Measurements from ENCODE around the gene SND1. TPM values are rescaled to one million over a fixed set of nuclear protein-coding genes. Genes with fewer than 3 reads are reported as not detected.

Gene SND1
- total RNA-seq, 6 experiments from 2014 or later = 217 to 259 (median 247) TPM

DNA sequence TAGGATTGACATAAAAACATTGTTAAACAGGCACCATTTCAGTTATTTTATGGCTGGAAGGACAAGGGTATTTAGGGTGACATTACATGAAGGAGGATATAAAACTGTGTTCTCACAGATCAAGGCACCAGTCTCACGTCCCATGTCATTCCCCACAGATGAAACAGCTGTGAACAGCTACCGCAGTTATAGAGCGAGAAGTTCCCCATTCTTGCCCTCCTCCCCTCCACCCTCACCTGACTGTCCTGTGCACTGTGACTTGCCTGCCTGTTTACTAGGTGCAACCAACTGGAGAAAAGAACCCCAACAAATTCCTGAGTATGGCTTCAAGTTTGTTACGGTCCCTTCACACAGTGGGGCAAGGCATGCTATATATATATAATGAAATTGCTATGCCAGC lies 141.6 kb downstream of the SND1 start:
- H3K27ac Mint-ChIP-seq = no peak overlapping the region
- TF ChIP-seq, protein P1, sequence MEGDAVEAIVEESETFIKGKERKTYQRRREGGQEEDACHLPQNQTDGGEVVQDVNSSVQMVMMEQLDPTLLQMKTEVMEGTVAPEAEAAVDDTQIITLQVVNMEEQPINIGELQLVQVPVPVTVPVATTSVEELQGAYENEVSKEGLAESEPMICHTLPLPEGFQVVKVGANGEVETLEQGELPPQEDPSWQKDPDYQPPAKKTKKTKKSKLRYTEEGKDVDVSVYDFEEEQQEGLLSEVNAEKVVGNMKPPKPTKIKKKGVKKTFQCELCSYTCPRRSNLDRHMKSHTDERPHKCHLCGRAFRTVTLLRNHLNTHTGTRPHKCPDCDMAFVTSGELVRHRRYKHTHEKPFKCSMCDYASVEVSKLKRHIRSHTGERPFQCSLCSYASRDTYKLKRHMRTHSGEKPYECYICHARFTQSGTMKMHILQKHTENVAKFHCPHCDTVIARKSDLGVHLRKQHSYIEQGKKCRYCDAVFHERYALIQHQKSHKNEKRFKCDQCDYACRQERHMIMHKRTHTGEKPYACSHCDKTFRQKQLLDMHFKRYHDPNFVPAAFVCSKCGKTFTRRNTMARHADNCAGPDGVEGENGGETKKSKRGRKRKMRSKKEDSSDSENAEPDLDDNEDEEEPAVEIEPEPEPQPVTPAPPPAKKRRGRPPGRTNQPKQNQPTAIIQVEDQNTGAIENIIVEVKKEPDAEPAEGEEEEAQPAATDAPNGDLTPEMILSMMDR (IDR thresholded peaks at IDR 0.05) = no peak

GRCh38 chr7:127794136-127794535 lies 142.1 kb downstream of the SND1 start:
- Mint-ChIP-seq H3K27ac (no peak overlapping the region), H3K27me3 (ENCODE audit: insufficient read depth) (peaks cover 3% of the 10 kb centered on the region; the same call in 1 of the 2 replicates), H3K36me3 (ENCODE audit: low read depth) (0 out of 2 replicates have a peak, but pooled peaks cover 8% of the 10 kb centered on the region), H3K9me3 (no peaks in the 10 kb centered on the region), H3K4me1 (ENCODE audit: low read depth) (peaks cover 45% of the 10 kb centered on the region), H3K4me3 (no peak overlapping the region)
- no peak for DNase-seq
- TF ChIP-seq, protein P1 (IDR thresholded peaks at IDR 0.05) = no peak

More for the DNA sequence above, 141.6 kb downstream of the SND1 start:
- Mint-ChIP-seq H3K4me1 (ENCODE audit: low read depth) (peaks cover 51% of the 10 kb centered on the region), H3K27me3 (ENCODE audit: insufficient read depth) (peaks cover 3% of the 10 kb centered on the region; the same call in 1 of the 2 replicates), H3K4me3 (no peak overlapping the region), H3K9me3 (no peaks in the 10 kb centered on the region), H3K36me3 (ENCODE audit: low read depth) (0 out of 2 replicates have a peak, but pooled peaks cover 8% of the 10 kb centered on the region)
- DNase-seq = no peak

DNA sequence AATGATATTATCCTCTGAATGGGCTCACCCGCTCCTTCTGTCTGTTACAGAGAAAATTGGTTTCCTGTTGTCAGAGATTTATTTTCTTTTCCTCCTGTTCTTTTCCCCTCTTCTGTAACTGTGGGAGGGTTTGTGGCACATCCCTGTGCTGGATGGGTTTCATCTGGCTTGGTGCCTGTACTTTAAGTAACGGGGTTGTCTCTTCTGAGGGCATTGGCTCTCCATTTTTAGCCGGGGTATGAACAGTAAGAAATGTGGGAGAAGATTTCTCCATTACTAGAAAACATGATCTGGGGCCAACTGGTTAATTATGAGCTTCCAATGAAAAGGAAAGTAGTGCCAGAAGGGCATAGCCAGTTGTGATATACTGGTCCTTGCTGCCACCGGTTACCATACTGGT lies 142.6 kb downstream of the SND1 start:
- TF ChIP-seq, protein P1 (IDR thresholded peaks at IDR 0.05) = no peak
- H3K36me3 Mint-ChIP-seq (ENCODE audit: low read depth) = 0 out of 2 replicates have a peak, but pooled peaks cover 6% of the 10 kb centered on the region
- H3K9me3 Mint-ChIP-seq = no peaks in the 10 kb centered on the region
- no peak overlapping the region for H3K27ac Mint-ChIP-seq
- peaks cover 3% of the 10 kb centered on the region; the same call in 1 of the 2 replicates for H3K27me3 Mint-ChIP-seq (ENCODE audit: insufficient read depth)
- DNase-seq = no peak
- H3K4me3 Mint-ChIP-seq = no peak overlapping the region
- H3K4me1 Mint-ChIP-seq (ENCODE audit: low read depth) = peaks cover 41% of the 10 kb centered on the region

DNA sequence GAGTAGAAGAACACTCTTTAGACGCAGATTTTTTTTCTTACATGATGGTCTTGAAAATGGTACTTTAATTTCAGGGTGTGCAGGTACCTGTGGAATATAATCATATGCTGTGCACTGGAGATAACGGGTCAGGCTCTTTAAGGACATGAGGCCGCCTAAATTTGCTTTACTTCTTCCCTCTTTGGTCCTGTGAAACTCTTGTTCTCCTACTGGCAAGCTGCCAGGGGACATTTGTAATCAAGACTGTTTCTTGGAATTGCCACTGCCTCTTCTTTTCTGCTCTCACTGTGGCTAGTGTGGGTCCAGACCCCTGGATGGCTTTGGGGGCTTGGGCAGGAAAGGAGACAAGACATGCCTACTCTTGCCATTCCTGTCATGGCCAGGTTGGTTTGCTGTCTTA lies 146.0 kb downstream of the SND1 start:
- Mint-ChIP-seq H3K9me3 (no peaks in the 10 kb centered on the region), H3K36me3 (ENCODE audit: low read depth) (no peaks in the 10 kb centered on the region), H3K4me3 (no peak overlapping the region), H3K27me3 (ENCODE audit: insufficient read depth) (peaks cover 3% of the 10 kb centered on the region; the same call in 1 of the 2 replicates), H3K4me1 (ENCODE audit: low read depth) (peaks cover 7% of the 10 kb centered on the region), H3K27ac (no peak overlapping the region; the same call in 1 of the 2 replicates)
- TF ChIP-seq, protein P1 (IDR thresholded peaks at IDR 0.05) = no peak
- DNase-seq = no peak

DNA sequence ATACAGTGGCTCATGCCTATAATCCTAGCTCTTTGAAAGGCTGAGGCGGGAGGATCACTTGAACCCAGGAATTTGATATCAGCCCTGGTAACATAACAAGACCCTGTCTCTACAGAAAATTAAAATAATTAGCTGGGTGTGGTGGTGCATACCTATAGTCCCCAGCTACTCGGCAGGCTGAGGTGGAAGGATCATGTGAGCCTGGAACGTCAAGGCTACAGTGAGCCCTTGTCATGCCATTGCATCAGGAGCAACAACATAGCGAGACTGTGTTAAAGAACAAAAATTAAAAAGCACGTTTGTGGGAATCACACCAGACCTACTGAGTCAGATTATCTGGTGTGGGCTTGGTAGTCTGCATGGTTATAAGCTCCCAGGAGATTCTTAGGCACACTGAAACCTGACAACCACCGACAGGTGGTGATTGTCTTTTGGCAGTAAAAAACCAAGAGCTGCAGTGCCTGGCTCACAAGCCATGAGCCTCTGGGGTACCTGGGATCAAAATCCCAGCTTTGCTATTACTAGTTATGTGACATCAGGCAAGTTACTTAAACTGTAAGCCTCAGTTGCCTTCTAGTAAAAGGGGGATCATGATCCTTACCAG lies 146.9 kb downstream of the SND1 start:
- TF ChIP-seq, protein P1 (IDR thresholded peaks at IDR 0.05) = no peak
- no peaks in the 10 kb centered on the region for H3K9me3 Mint-ChIP-seq
- no peak for DNase-seq
- no peak overlapping the region for H3K4me3 Mint-ChIP-seq
- H3K27ac Mint-ChIP-seq = no peak overlapping the region
- H3K36me3 Mint-ChIP-seq (ENCODE audit: low read depth) = no peaks in the 10 kb centered on the region
- H3K27me3 Mint-ChIP-seq (ENCODE audit: insufficient read depth) = peaks cover 3% of the 10 kb centered on the region; the same call in 1 of the 2 replicates
- peaks cover 7% of the 10 kb centered on the region for H3K4me1 Mint-ChIP-seq (ENCODE audit: low read depth)
